ENCODE results near the gene CDCP1.

CDCP1 gene

DNA sequence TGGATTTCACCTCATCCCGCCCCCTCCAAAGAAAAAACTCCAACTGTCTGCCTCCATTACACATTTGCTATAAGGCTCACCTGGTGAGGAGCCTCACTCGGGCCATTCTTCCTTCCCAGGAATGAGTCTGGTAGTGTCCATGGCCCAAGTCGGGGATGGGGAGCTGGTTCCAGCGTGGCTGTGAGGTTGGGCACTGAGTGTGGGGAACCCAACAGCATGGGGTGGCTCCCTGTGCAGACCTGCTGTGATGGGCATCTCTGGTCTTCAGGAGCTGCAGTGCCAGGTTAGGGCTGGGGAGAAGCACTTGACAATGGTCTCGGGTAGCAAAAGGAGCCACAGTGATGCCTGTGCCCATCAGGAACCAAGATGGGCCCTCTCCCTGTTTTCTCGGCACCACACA lies 40.7 kb upstream of the CDCP1 start:
- TF ChIP-seq, protein P1, sequence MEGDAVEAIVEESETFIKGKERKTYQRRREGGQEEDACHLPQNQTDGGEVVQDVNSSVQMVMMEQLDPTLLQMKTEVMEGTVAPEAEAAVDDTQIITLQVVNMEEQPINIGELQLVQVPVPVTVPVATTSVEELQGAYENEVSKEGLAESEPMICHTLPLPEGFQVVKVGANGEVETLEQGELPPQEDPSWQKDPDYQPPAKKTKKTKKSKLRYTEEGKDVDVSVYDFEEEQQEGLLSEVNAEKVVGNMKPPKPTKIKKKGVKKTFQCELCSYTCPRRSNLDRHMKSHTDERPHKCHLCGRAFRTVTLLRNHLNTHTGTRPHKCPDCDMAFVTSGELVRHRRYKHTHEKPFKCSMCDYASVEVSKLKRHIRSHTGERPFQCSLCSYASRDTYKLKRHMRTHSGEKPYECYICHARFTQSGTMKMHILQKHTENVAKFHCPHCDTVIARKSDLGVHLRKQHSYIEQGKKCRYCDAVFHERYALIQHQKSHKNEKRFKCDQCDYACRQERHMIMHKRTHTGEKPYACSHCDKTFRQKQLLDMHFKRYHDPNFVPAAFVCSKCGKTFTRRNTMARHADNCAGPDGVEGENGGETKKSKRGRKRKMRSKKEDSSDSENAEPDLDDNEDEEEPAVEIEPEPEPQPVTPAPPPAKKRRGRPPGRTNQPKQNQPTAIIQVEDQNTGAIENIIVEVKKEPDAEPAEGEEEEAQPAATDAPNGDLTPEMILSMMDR (IDR thresholded peaks at IDR 0.05; ENCODE audit: low read depth, low read length) = no peak
- no peak for DNase-seq (ENCODE audit: extremely low read depth, low read depth)

DNA sequence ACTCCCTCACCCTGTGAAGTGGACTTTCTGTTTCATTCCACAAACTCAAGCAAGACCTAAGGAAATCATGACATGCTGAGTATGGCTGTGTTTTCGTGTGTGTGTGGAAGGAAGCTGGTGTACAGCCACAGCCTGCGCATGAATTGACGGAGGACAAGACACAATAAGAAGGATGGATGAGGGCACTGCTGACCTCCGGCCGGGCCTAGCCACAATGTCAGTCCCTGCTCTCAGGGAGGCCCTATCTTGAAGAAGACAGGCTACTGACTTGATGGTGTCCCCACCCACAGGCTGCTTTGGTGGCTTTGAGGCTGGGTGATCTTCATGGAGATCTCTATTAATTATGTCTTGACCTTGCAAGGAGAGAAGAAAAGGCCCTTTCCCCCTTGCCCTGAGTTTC lies 39.3 kb upstream of the CDCP1 start:
- DNase-seq (ENCODE audit: extremely low read depth, low read depth) = no peak
- TF ChIP-seq, protein P1 (IDR thresholded peaks at IDR 0.05; ENCODE audit: low read depth, low read length) = no peak

DNA sequence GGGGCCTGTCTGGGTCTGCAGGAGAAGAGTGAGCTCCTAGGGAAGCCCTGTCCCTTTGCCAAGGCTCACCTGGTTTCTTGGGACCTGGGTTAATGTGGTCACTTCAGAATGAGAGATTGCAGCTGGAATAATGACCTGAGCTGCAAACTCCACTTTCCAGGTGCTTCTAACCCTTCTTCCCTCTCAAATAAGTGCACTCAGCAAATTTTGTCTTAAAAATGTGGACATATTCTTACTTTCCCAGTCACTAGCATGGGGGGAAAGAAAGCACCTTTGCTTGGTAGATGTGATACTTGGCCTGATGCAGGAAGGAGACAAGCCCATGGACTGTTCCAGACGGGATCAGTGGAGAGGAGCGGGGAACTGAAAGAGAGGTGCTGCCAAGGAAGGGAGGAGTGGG lies 38.9 kb upstream of the CDCP1 start:
- TF ChIP-seq, protein P1 (IDR thresholded peaks at IDR 0.05; ENCODE audit: low read depth, low read length) = no peak

DNA sequence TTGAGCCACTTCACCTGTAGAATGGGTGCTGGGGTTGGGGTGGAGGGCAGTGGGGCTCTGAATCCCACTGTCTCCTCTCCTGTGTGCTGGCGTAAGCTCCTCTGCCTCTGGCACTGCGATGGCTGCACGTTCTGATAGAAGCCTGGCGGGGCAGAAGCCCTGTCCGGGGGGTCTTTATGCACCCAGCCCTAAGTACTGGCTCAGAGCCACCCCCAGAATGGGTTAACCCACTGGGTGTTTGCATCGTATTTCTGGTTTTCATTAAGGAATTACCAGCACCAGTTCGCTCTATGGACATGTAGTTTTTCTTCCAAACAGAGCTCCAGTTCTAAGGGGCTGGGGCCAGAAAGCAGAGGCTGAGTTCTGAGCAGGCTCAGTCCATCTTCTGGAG lies 37.7 kb upstream of the CDCP1 start:
- no peak for DNase-seq (ENCODE audit: extremely low read depth, low read depth)
- TF ChIP-seq, protein P1 (IDR thresholded peaks at IDR 0.05; ENCODE audit: low read depth, low read length) = no peak

More for the DNA sequence above, 38.9 kb upstream of the CDCP1 start:
- DNase-seq (ENCODE audit: extremely low read depth, low read depth) = no peak

DNA sequence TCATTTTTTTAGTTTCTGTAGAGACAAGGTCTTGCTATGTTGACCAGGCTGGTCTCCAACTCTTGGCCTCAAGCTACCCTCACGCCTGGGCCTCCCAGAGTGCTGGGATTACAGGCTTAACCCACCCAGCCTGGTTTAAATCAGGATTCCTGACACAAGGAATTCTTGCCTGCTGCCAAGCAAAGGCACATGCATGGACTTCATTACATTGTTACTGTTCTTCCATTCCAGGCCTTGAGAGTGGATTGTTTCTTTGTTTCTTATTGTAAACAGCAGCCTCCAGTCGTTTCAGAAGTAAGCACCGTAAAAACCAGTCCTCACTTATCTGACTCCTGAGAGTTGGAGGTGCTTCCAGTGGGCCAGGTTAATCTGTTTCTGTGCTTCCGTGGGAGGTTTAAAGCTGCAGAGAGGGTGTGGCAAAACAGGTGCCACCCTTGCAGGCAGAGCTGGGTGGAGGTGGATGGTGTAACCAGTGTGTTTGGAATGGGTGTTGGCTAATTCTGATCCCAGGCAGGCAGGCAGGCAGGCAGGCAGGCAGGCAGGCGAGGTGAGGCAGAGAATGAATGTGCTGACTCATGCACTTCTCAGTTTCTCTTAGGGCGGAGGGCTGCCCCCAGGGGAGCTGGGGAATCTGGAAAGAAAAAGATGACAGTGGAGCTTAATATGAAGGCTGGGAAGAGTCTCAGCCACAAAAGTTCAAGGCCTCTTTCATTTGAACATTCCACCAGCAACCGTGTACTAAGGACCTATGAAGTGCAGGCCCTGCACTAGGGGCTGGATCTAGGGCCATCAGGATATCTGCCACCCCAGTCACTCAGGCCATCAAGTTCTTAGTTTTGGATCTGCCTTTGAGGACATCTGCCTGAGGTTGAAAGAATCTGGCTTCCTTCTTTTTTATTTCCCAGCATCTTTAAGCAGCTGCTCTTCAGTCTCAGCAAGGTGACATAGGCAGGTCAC lies 37.0 kb upstream of the CDCP1 start:
- DNase-seq (ENCODE audit: extremely low read depth, low read depth) = no peak
- TF ChIP-seq, protein P1 (IDR thresholded peaks at IDR 0.05; ENCODE audit: low read depth, low read length) = no peak

DNA sequence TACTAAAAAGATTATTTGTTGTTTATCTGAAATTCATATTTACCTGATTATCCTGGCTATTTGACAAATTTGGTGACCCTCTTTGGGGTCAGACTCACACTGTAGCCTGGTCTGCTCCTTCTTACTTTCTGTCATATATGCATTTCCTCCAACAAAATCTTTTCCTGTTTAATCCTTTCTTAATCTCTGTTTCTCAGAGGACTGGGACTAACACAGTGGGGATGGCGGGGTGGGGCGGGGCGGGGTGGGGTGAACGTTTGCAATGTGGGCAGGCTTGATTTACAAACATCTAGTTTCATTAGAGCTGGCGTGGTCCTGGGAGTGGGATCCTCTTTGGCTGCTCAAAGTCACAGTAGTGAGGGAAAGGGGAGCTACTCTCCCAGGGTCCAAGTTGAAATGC lies 35.3 kb upstream of the CDCP1 start:
- TF ChIP-seq, protein P1 (IDR thresholded peaks at IDR 0.05; ENCODE audit: low read depth, low read length) = no peak

DNA sequence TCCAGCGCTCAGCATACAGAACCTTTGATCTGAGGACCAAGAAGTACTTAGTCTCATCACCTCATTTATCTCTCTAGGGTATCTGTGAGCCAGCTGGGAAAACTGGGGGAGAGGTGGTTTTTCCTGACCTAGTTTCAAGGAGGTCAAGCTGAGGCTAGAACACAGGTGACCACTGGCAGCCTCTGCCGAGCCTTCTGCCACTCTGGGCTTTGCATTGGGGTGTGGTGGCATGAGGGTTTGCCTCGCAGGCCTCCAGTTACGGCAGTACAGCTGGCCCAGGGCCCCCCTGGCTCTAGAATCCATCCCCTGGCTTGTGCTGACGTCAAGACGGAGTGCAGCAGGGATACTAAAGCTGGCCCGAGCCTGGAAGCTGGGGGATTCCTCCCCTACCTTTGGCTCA lies 34.7 kb upstream of the CDCP1 start:
- TF ChIP-seq, protein P1 (IDR thresholded peaks at IDR 0.05; ENCODE audit: low read depth, low read length) = no peak
- no peak for DNase-seq (ENCODE audit: extremely low read depth, low read depth)

More for the DNA sequence above, 35.3 kb upstream of the CDCP1 start:
- DNase-seq (ENCODE audit: extremely low read depth, low read depth) = no peak

Measured in AG09319 (cell line).